Activated CD4-positive, alpha-beta T cell treated with anti-CD3 and anti-CD28 coated beads, Interleukin-2, amount 50 U/mL, for 4 hours (primary cell): Measurements from ENCODE around the gene TAF1C.
A peak's percentile ranks its signal among the peaks of the same experiment; 100 is the strongest.

ENCODE experiments used
- DNase-seq, 2 experiments: peaks; one replicate each; pipeline ENCODE4 v3.0.0-alpha.2; 2020

TAF1C gene

GRCh38 chr16:84182104-84182503 is 4.8 kb downstream of the TAF1C start:
- no peak for DNase-seq

DNA sequence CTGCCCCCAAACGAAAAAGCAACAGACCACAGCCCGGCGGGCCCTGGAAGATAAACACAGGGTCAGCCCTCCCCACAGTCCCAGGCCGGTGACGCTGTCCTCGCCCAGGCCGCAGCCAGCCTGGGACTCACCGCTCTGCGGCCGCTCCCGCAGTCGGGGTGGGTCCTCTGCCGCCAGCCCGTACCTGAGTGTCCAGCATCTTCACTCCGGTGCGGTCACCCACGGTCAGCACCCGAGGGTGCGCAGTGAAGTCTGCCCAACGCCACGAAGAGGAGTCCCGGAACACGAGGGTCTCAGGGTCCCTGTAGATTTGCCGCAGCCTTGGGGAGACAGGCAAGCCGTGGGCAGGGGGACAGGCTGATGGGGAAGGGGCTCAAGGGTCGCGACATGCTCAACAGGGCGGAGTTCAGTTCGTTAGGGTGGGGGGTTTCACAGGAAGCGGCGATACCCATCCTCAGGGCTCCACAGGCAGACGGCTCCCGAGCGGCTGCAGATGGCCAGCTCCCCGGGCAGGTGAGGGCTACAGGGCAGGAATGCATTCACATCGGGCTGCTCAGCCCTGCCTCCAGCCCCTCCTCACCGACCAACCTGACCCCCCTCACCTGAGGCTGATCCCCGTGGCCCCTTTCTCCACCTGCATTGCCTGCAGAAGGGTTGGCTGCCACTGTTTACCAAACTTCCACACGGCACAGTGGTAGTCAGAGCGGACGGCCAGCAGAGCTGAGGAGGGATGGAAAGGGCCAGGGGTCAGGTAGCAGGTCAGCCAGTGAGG is 5.5 kb downstream of the TAF1C start:
- DNase-seq, result no peak

GRCh38 chr16:84180519-84181140 is 6.2 kb downstream of the TAF1C start:
- no peak for DNase-seq

DNA sequence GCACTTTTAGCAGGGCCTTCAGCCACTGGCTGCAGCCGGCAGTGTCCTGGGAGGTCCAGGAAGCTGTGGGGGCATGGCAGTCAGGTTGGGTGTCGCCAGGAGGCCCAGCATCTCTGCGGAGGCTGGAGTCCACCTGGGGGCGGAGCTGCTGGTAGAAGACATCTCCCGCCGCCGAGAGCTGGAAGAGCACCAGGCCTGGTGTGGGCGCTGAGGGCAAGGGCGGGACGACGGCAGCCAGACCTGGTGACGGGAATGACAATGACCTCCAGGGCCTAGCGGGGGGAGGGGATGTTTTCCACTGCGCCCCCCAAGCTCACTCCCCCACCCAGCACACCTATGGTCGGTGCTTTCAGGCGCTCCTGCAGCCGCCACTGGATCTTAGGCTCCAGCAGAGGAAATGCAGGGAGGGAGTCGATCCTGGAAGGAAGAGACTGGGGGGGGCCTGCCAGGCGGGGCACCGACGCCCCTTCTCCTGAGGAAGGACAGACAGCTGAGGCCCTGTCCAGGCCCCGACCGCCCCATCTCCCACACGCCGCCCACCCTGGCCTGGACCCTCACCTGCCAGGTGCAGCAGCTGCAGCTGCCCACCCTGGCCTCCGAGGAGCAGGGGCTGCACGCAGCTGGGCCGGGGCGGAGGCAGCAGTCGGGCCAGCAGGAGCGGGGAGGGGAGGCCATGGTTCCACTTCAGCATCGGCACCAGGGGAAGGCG is 7.1 kb downstream of the TAF1C start:
- DNase-seq, result no peak

GRCh38 chr16:84178892-84179611 is 7.8 kb downstream of the TAF1C start:
- DNase-seq, result no peak

DNA sequence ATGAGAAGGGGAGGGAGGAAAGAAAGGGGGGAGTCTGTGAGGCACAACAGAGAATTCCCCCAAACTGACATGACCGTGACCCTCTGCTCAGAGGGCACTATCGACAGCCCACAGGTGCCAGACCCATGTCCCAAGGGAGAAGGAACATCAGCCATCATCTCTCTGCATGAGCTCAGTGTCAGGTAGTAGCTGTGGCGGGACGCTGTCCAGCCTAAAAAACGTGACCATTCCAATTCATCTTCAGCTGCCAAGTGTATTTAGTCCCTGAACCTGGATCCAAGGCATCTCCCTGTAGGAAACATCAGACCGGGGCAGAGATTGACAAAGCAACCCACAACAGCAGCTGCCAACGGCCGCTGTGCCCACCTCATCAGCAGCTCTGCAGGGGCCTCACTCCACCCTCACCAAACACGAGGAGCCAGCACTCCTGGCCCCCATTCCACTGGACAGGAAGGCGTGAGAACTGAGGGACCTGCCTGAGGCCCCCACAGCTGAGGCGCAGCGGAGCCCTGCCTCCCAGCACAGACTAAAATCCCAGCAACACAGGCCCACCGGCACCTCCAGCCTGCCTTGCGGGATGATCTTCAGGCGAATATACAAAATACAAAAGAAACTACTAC is 8.6 kb downstream of the TAF1C start:
- no peak for DNase-seq

- DNase-seq, result no peak
Observed at GRCh38 chr16:84177741-84178073, 9.2 kb downstream of the TAF1C start.

GRCh38 chr16:84176192-84177053 is 10.4 kb downstream of the TAF1C start:
- no peak for DNase-seq

DNA sequence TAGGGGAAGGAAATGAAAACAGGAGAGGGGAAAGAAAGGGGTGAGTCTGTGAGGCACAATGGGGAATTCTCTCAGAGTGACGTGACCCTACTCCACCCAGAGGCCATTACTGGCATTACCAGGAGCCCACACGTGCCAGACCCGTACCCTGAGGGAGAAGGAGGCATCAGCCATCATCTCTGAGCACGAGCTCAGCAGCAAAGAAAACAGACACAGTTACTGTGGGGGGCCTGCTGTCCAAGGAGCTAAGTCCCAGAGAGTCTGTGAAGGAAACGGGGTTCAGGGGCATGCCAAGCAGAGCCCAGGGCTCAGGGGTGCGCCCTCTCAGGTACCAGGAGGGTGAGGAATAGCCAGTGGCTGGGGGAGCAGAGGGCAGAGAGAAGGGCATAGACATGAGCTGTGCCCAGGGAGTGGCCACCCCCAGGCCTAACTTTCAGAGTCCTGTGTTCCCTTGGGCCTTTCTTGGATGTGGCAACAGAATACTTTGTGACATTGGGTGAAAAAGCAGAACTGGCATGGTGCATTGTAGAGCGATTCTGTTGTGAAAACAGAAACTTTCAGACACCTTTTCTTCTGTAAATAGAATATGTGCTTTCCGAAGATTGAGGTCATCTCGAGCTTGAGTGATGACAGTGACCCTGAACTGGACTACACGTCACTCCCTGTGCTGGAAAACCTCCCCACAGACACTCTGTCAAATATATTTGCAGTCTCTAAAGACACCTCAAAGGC is 11.3 kb downstream of the TAF1C start:
- DNase-seq, result peak; percentile 38 to 46

DNA sequence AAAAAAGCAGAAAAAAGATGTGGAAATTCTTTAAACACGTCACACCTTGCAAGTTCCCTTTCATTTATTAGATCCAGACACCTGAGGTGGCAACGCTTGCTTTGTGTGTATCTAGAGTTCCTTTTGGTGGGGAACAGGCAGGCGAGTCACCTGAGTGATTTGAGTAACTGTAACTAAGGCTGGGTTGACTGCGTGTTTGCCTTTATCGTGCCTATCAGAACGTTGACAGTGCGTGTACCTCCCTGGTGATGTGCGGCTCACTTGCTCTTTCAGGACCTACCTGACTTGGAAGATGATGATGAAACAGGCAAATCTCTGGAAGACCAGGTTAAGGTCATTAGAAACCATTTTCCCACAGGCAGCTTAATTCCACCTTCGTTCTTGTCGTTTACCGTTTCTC is 12.5 kb downstream of the TAF1C start:
- DNase-seq, result no peak

- no peak for DNase-seq
Observed at GRCh38 chr16:84169765-84170310, 17.0 kb downstream of the TAF1C start.

DNA sequence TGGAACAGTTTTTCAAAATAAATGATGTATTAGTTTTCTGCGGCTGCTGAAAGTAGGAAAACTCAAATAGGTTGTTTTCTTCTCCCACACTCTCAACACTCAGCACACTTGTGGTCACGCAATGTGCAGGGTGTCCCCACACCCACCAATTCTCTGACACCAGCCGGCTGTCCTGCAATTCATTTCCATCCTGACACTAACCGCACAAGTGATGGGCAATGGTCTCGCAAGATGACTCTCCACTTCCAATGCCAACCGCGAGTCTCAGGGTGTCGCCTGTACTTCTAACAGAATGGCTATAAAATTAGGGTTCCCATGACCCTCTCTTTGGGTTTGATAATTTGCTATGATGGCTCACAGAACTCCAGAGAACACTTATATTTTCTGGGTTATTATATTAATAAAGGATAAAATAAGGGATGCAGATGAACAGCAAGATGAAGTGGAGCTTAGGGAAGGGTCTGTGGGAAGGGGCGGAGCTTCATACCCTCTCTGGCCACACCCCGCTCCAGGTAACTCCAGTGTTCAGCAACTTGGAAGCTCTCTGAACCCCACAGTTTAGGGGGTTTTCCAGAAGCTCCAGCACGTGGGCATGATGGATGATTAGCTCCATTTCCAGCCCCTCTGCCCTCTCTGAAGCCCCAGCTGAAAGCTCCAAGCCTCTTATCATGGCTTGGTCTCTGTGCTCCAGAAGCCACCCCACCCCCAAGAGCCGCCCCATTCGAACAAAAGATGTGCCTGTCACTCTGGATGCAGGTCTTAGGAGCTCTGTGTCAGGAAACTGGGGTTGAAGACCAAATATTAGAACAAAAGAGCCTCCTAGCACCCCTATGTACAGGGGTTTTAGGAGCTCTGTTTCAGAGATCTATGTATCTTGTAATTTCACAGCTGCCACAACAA is 19.8 kb downstream of the TAF1C start:
- no peak for DNase-seq

DNA sequence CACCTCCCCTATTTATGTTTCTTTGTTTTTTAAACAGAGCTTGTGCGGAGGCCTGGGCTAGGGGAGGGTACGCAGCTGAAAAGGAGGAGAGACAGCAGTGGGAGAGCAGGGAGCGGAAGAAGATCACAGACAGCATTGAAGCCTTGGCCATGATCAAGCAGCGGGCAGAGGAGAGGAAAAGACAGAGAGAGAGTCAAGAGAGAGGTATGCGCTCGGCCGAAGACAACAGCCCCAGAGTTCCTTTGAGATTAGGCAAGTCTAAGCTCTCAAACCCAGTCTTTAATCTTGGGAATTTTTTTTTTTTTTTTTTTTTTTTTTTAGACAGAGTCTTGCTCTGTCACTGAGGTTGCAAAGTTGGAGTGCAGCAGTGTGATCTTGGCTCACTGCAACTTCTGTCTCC is 21.1 kb downstream of the TAF1C start:
- no peak for DNase-seq

- no peak for DNase-seq
Observed at GRCh38 chr16:84161801-84162200, 25.1 kb downstream of the TAF1C start.

DNA sequence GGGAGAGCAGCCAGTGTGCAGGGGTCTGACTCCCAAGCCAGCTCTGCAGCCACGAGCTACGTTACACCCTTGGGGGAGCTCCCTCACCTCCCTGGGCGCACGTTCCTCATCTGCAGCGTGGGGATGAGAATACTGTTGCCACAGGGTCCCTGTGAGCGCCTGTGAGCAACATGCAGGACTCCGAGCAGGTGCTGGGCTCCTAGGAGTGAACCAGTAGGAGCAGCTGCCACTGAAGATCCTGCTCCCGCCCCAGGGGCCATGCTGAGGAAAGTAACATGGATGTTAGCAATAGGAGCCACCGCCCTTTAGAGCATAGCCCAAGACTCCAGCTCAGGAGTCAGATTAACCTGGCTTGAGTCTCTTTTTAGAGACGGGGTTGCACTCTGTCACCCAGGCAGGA is 25.8 kb downstream of the TAF1C start:
- DNase-seq, result no peak

DNA sequence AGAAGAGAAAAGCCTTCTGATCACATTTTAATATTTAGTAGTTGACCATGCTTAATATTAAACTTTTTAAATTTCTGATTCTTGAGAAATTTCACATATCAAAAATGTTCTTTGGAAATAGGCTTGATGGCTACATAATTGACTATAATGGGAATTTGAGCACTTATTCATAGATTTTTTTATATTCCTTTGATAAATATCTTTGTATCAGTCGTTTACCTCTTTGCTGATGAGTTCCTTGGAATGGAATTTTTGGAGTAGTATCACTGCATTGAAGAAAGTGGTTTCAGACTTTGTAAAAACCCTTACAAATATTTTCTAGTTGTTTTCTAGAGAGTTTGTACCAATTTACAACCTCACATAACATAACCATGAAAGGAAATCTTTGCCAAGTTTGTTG is 27.1 kb downstream of the TAF1C start:
- DNase-seq, result no peak

DNA sequence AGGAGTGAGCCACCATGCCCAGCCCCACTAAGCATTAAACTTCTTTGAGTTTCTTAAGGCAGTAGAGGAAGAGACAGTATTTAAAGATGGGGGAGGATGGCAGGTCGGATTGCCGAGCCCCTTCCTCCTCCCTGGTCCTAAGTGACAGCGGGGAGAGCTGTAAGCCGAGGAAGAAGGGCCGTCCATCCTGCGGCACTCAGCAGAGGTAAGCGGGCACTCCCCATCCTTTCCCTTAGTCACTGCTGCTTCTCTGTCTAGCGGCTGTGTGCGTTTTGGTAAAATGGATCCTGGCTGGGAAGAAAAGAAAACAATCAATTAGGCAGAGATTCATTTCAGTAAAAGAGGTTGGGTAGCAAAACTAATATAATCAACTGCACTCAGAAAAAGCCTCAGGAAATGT is 27.9 kb downstream of the TAF1C start:
- DNase-seq, result no peak

- no peak for DNase-seq
Observed at GRCh38 chr16:84156342-84156784, 30.5 kb downstream of the TAF1C start.

- DNase-seq, result no peak
Observed at GRCh38 chr16:84155771-84156170, 31.1 kb downstream of the TAF1C start.

- no peak for DNase-seq
Observed at GRCh38 chr16:84155226-84155625, 31.6 kb downstream of the TAF1C start.
